HAP-1 (cell line): ENCODE measurements around the gene TSEN2.
"Not testable (repeated sequence)": the region's sequence is repeated elsewhere in the genome, so short reads cannot be mapped to it uniquely, and the experiment has no call there.

Source experiments
- DNase-seq, 2 experiments: peaks; one replicate each; pipeline ENCODE4 v3.0.0-alpha.2; 2016 to 2020; ENCODE audit warnings: low spot score in 2 of 2
- H3K27me3 ChIP-seq: fragments of 250-450 bp; sonication (Bioruptor Pico); 2 replicates; pipeline ENCODE4 v1.5.1; 2020; ENCODE audit warnings: low read depth, mild to moderate bottlenecking, moderate library complexity
- H3K36me3 ChIP-seq: fragments of 250-450 bp; sonication (Bioruptor Pico); replicated peaks from 2 replicates; pipeline ENCODE4 v1.5.1; 2020; ENCODE audit warnings: mild to moderate bottlenecking
- H3K4me1 ChIP-seq: fragments of 250-450 bp; sonication (Bioruptor Pico); 2 replicates; pipeline ENCODE4 v1.5.1; 2020; ENCODE audit warnings: mild to moderate bottlenecking
- H3K4me3 ChIP-seq: fragments of 250-450 bp; sonication (Bioruptor Pico); 2 replicates; pipeline ENCODE4 v1.5.1; 2020; ENCODE audit warnings: mild to moderate bottlenecking, moderate library complexity
- H3K9me3 ChIP-seq: fragments of 250-450 bp; sonication (Bioruptor Pico); 2 replicates; pipeline ENCODE4 v1.5.1; 2020; ENCODE audit warnings: mild to moderate bottlenecking, moderate library complexity
- in situ Hi-C: fragments of 300-500 bp; cut with MboI; formaldehyde crosslinking; loops from 3 replicates; pipeline ENCODE4 v1.14.3; 2020; ENCODE audit warnings: low sequenced_read_pairs, inconsistent platforms, mixed read lengths

TSEN2 gene

GRCh38 chr3:12446298-12446697 is 38.0 kb upstream of the TSEN2 start:
- Histone ChIP-seq H3K27me3 (peaks cover 3% of the 10 kb centered on the region; the same call in 1 of the 2 replicates), H3K4me3 (no peak overlapping the region), H3K4me1 (no peaks in the 10 kb centered on the region), H3K36me3 (no peaks in the 10 kb centered on the region), H3K9me3 (no peaks in the 10 kb centered on the region)
- in situ Hi-C loops, result no loop called here
- DNase-seq, result no peak

- no peak for DNase-seq
- in situ Hi-C loops, result no loop called here
Observed at GRCh38 chr3:12447075-12447474, 37.2 kb upstream of the TSEN2 start.

DNA sequence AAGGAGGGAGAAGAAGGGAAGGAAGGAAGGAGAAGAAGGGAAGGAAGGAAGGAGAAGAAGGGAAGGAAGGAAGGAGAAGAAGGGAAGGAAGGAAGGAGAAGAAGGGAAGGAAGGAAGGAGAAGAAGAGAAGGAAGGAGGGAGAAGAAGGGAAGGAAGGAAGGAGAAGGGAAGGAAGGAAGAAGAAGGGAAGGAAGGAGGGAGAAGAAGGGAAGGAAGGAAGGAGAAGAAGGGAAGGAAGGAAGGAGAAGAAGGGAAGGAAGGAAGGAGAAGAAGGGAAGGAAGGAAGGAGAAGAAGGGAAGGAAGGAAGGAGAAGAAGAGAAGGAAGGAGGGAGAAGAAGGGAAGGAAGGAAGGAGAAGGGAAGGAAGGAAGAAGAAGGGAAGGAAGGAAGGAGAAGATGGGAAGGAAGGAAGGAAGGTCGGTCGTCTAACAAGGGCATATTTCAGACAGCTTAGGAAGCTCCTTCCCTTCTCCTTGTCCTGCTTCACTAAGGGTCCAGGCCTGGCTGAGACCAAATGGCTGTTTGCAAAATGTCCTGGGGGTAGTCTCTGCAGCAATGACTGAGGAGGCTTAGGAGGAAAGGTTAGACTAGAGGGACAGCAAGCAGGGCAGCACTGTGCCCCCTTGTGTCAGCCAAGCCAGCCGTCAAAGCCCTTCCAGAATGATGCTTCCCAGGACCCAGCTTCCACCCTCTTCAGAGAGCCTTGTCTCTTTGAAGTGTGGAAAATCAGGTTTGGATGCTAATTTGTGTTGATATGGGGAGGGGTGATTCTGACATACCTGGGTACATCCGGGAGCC is 35.7 kb upstream of the TSEN2 start:
- H3K27me3 ChIP-seq, H3K4me1 ChIP-seq, H3K4me3 ChIP-seq, H3K36me3 ChIP-seq, DNase-seq, in situ Hi-C loops, H3K9me3 ChIP-seq: not testable (repeated sequence)

More at GRCh38 chr3:12447075-12447474, 37.2 kb upstream of the TSEN2 start:
- H3K36me3 ChIP-seq, result no peaks in the 10 kb centered on the region
- no peaks in the 10 kb centered on the region for H3K4me1 ChIP-seq
- no peaks in the 10 kb centered on the region for H3K9me3 ChIP-seq
- no peak overlapping the region for H3K4me3 ChIP-seq
- no peaks in the 10 kb centered on the region; the same call in 1 of the 2 replicates for H3K27me3 ChIP-seq

DNA sequence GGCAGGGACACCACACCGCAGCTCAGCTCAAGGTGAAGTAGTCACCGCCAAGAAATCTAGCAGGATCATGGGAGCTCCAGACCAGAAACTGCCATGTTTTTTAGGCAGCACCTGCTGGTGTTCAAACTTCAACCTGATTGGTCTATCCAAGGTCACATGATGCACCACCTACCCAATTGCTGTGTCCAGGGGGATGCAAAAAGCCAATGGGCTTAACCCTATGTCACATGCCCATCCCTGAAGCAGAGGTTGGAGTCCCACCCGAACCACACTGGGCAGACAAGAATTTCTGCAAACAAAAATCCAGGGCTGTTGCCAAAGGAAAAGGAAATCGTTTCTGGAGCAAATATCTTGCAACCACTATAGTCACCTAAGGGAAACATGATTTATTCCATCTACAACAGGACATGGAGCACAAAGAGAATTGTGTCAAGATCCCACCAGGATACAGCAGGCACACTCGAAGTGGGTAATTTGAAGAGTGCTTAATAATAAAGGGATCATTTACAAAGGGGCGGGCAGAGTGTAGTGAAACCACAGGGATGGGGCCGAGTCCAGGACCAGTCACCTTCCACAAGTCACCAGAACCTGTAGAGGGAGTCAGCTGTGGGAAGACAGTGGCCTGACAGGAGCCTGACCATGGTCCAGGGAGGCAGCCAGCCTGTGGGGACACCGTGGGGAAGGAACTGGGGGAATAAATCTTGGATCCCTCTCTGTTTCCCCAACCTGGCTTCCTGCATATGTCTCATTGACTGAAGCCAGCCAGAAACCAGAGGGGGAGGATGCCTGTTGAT is 34.2 kb upstream of the TSEN2 start:
- H3K36me3 ChIP-seq, result no peaks in the 10 kb centered on the region
- no peaks in the 10 kb centered on the region for H3K9me3 ChIP-seq
- H3K4me1 ChIP-seq, result no peaks in the 10 kb centered on the region
- in situ Hi-C loops, result no loop called here
- no peaks in the 10 kb centered on the region for H3K27me3 ChIP-seq
- no peak overlapping the region for H3K4me3 ChIP-seq
- no peak for DNase-seq

- no peaks in the 10 kb centered on the region for H3K9me3 ChIP-seq
- no peaks in the 10 kb centered on the region for H3K36me3 ChIP-seq
- no peak overlapping the region for H3K4me3 ChIP-seq
- DNase-seq, result no peak
- in situ Hi-C loops, result no loop called here
- no peaks in the 10 kb centered on the region for H3K4me1 ChIP-seq
- H3K27me3 ChIP-seq, result no peaks in the 10 kb centered on the region
Observed at GRCh38 chr3:12451481-12451880, 32.8 kb upstream of the TSEN2 start.

- DNase-seq, result no peak
- Histone ChIP-seq H3K36me3 (no peaks in the 10 kb centered on the region), H3K4me1 (no peaks in the 10 kb centered on the region), H3K9me3 (no peaks in the 10 kb centered on the region), H3K27me3 (no peaks in the 10 kb centered on the region), H3K4me3 (no peak overlapping the region)
- in situ Hi-C loops, result no loop called here
Observed at GRCh38 chr3:12451960-12452359, 32.3 kb upstream of the TSEN2 start.

DNA sequence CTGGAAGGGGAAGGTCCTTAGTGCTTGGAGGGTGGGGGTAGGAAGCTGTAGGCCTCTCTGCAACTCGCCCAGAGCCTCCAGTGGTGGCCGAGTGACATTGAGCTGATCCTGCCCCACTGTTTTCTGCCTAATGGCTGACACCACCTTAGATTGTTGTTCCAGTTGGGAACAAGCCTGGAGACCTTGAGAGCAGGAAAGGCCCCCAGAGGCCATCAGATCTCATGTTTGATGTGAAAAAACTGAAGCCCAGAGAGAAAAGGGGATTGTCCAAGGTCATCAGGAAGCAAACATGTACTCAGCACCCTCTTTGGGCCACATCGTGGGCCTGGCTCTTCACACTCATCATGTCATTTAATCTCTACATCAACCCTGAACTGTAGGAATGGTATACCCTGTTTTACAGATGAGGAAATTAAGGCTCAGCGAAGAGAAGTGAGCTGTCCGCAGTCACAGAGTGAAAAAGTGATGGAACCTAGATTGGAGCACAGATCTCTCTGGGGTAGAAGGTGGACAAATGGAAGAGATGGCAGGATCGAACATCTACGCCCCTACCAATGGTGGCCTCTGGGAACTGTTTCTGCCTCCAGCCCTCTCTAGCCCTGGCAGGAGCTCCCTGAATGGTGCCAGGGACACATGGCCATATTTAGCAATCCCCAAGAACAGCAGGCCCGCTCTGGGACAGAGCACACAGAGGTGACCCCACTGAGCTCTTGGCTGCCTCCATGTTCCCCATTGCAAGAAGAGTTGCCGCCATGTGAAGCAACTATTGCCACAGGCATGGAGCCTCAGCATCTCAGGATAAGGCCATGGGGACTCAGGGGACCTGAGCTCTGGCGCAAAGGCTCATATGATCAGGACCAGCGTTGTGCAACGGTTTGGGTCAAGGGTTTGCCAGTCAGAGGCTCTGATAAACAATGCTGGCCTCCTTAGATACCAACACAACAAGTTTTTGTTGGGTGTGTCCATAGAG is 31.6 kb upstream of the TSEN2 start:
- Histone ChIP-seq H3K36me3 (no peaks in the 10 kb centered on the region), H3K4me3 (no peak overlapping the region), H3K27me3 (no peaks in the 10 kb centered on the region), H3K4me1 (no peaks in the 10 kb centered on the region), H3K9me3 (no peaks in the 10 kb centered on the region)
- in situ Hi-C loops, result no loop called here
- DNase-seq, result no peak

DNA sequence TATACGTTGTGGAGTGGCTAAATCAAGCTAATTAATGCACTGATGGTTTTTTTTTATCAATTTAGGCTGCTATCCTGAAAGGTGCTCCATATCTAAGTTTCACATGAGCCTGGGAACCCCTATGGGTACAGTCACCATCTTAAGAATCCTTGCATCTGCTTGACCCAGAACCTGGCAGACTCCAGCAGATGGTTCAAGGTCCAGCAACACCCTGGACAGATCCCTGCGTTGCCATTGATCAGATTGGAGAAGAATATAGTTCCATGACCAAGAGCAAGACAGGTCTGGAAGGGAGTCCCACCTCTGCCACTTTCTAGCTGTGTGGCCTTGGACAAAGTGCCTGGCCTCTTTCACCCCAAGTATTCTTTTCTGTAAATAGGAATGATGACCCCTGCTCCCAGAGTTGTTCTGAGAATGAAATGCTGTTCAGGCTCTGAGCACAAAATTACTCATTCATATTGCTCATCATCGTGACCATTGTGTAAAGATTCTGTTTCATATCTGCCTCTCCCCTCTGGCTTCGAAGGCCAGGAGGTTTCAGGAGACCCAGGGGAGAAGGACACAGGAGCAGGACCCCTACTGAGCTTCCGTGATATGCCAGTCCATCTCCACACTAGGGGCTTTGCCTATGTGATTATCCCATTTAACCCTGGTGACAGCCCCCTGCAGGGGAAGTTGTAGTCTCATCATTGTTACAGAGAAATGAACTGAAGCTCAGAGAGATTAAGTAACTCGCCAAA is 30.0 kb upstream of the TSEN2 start:
- DNase-seq, result no peak
- no peaks in the 10 kb centered on the region for H3K27me3 ChIP-seq
- in situ Hi-C loops, result no loop called here

DNA sequence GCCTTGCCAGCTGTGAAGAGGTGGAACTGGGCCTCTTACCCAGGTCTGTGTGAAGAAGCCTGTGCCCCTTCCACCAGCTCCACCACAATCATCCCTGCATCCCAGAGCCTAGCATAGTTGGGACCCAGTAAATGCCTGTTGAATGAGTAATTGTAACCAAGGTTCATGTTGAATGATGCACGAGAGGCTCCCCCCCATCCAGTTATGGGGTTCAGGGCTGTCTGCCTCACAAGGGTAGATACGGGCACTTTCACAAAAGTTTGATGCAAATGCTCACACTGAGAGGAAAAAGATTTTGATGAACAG is 29.5 kb upstream of the TSEN2 start:
- no peak overlapping the region for H3K4me3 ChIP-seq
- no peaks in the 10 kb centered on the region for H3K27me3 ChIP-seq
- no peaks in the 10 kb centered on the region for H3K36me3 ChIP-seq
- no peak for DNase-seq
- no peaks in the 10 kb centered on the region for H3K4me1 ChIP-seq
- H3K9me3 ChIP-seq, result no peaks in the 10 kb centered on the region
- in situ Hi-C loops, result no loop called here

More for the DNA sequence above, 30.0 kb upstream of the TSEN2 start:
- H3K4me1 ChIP-seq, result no peaks in the 10 kb centered on the region
- H3K4me3 ChIP-seq, result no peak overlapping the region
- no peaks in the 10 kb centered on the region for H3K9me3 ChIP-seq
- no peaks in the 10 kb centered on the region for H3K36me3 ChIP-seq

- DNase-seq, result no peak
- Histone ChIP-seq H3K27me3 (no peaks in the 10 kb centered on the region), H3K4me1 (no peaks in the 10 kb centered on the region), H3K36me3 (no peaks in the 10 kb centered on the region), H3K9me3 (no peaks in the 10 kb centered on the region), H3K4me3 (no peak overlapping the region)
- in situ Hi-C loops, result no loop called here
Observed at GRCh38 chr3:12455740-12456139, 28.5 kb upstream of the TSEN2 start.

GRCh38 chr3:12456441-12456840 is 27.8 kb upstream of the TSEN2 start:
- in situ Hi-C loops, result no loop called here
- no peaks in the 10 kb centered on the region for H3K9me3 ChIP-seq
- H3K36me3 ChIP-seq, result no peaks in the 10 kb centered on the region
- DNase-seq, result no peak
- no peak overlapping the region for H3K4me3 ChIP-seq
- H3K4me1 ChIP-seq, result no peaks in the 10 kb centered on the region
- no peaks in the 10 kb centered on the region for H3K27me3 ChIP-seq

GRCh38 chr3:12457380-12457779 is 26.9 kb upstream of the TSEN2 start:
- H3K4me3 ChIP-seq, in situ Hi-C loops, H3K27me3 ChIP-seq, H3K4me1 ChIP-seq, H3K36me3 ChIP-seq, DNase-seq, H3K9me3 ChIP-seq: not testable (repeated sequence)

DNA sequence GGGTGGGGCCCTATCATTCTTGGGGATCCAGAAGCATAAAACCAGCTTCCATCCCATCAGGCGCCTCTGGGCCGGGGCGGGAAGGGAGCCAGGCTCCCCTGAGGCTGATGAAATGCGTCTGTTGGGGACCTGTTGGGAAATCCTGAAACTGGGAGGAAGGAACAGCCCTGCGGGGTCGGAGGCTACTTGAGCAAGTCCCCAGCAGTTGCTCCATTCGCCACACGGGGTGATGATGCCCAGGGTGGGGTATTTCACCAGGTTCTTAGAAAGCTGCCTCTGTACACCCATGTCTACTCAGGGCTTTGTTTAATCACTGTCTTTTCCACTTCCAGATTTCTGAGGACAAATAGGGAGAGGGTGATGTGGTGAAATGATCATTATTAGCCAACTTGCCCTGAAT is 25.4 kb upstream of the TSEN2 start:
- in situ Hi-C loops, result no loop called here
- no peaks in the 10 kb centered on the region for H3K36me3 ChIP-seq
- no peak for DNase-seq
- no peak overlapping the region for H3K4me3 ChIP-seq
- no peaks in the 10 kb centered on the region for H3K4me1 ChIP-seq
- H3K9me3 ChIP-seq, result no peaks in the 10 kb centered on the region
- no peaks in the 10 kb centered on the region for H3K27me3 ChIP-seq
